HG03159 (cell line): ENCODE results near the gene MLKL.
"Not testable (repeated sequence)": the region's sequence is repeated elsewhere in the genome, so short reads cannot be mapped to it uniquely, and the experiment has no call there.

Experiments used
- ATAC-seq: cut with Tn5 transposase; IDR thresholded peaks from one replicate; pipeline ENCODE4 v1.9.1; 2021; ENCODE audit warnings: mild to moderate bottlenecking, moderate library complexity; ENCODE audit not compliant: unreplicated experiment

MLKL gene

GRCh38 chr16:74652883-74653282 lies 47.8 kb downstream of the MLKL start:
- ATAC-seq = not testable (repeated sequence)

GRCh38 chr16:74652249-74652648 lies 48.4 kb downstream of the MLKL start:
- no peak for ATAC-seq

- no peak for ATAC-seq
These were observed 48.8 kb downstream of the MLKL start for GRCh38 chr16:74651841-74652240.

GRCh38 chr16:74650966-74651567 lies 49.6 kb downstream of the MLKL start:
- ATAC-seq = no peak

- ATAC-seq = no peak
These were observed 50.7 kb downstream of the MLKL start for GRCh38 chr16:74649839-74650504.

GRCh38 chr16:74641969-74642368 lies 58.7 kb downstream of the MLKL start:
- ATAC-seq = no peak

- ATAC-seq = no peak
These were observed 62.8 kb downstream of the MLKL start for GRCh38 chr16:74637742-74638453.

- no peak for ATAC-seq
These were observed 65.4 kb downstream of the MLKL start for GRCh38 chr16:74635303-74635702.

- ATAC-seq = no peak
These were observed 67.0 kb downstream of the MLKL start for GRCh38 chr16:74633686-74634085.

- no peak for ATAC-seq
These were observed 73.0 kb downstream of the MLKL start for GRCh38 chr16:74627506-74628220.

- no peak for ATAC-seq
These were observed 73.8 kb downstream of the MLKL start for GRCh38 chr16:74626741-74627416.

- no peak for ATAC-seq
These were observed 74.9 kb downstream of the MLKL start for GRCh38 chr16:74625500-74626350.

GRCh38 chr16:74623839-74624235 lies 76.8 kb downstream of the MLKL start:
- ATAC-seq = no peak

- no peak for ATAC-seq
These were observed 77.3 kb downstream of the MLKL start for GRCh38 chr16:74623214-74623838.

- no peak for ATAC-seq
These were observed 78.7 kb downstream of the MLKL start for GRCh38 chr16:74622005-74622404.
